Renal cortical epithelial cell (primary cell): ENCODE measurements around the gene CAMK2A. TPM values are rescaled to one million over a fixed set of nuclear protein-coding genes. Genes with fewer than 3 reads are reported as not detected.

ENCODE experiments used
- DNase-seq: peaks from one replicate; pipeline ENCODE4 v3.0.0-alpha.2; 2011; ENCODE audit warnings: low read depth
- total RNA-seq: library from RNA; depleted of rRNA; stranded (reverse); fragments of >200 nt; gene quantifications from 2 replicates; pipeline ENCODE4 v1.2.3, GENCODE V29; 2014

CAMK2A gene
- total RNA-seq = 0.15 TPM in 1 of 2 replicates, not detected in the other

GRCh38 chr5:150289551-150290390 lies at the start of gene CAMK2A:
Gene CAMK2A, minus strand, starts transcription at chr5:150289773. Its CDS starts 148 bp downstream, at chr5:150289625.
- no peak for DNase-seq

DNA sequence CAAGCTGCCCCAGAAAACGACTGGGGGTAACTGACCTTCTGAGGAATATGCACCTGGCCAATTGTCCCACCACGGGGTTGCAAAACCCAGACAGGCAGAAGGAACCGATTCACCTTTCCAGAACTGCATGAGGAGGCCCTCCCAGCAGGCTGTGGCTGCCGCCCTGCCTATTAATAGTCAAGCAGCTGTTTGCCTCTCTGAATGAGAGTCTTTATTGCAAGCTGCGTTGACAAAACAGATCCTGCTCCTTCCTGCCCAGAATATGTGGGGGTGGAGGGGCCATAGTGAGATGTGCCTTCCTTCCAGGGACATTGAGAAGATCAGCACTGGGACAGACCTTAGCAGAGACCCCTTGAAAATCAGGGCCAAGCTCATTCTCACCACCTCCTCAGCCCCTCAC lies 49.6 kb upstream of the CAMK2A start:
- DNase-seq = no peak

- no peak for DNase-seq
These were observed 49.0 kb upstream of the CAMK2A start for GRCh38 chr5:150338546-150338945.

DNA sequence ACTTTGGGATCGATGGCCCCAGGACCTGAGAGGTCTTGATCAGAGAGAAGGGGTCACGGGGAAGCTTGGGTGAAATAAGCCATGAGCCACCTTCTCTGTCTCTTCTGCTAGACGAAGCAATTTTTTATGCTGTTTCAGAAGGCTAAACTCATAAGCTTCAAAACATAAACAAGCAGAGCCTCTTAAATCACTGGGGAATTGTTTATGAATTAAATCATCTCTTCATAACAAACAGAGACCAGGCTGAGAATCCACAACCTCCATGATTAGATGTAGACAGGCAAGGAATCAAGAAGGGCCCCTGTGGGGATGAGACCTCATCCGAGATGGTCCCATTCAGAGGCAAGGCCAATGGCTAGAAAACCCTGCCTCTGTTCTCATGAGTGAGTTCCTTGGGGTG lies 46.2 kb upstream of the CAMK2A start:
- no peak for DNase-seq

DNA sequence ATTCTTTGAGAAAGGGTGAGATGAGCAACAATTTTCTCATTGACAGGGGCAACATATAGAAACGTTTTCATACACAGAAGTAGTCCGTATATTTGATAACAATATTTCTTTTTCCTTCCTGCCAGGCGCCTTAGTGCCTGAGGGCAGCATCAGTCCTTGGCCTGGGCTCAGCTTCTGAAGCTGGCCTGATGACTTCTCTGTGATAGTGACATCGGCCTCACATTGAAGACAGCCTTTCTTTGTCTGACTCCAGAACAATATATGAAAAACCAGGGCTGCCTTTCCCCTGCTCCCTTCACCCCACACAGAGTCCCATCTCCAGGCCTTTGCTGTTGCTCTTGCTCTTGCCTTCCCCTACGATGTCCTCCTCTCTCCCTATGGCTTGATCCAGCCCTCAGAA lies 43.8 kb upstream of the CAMK2A start:
- no peak for DNase-seq

DNA sequence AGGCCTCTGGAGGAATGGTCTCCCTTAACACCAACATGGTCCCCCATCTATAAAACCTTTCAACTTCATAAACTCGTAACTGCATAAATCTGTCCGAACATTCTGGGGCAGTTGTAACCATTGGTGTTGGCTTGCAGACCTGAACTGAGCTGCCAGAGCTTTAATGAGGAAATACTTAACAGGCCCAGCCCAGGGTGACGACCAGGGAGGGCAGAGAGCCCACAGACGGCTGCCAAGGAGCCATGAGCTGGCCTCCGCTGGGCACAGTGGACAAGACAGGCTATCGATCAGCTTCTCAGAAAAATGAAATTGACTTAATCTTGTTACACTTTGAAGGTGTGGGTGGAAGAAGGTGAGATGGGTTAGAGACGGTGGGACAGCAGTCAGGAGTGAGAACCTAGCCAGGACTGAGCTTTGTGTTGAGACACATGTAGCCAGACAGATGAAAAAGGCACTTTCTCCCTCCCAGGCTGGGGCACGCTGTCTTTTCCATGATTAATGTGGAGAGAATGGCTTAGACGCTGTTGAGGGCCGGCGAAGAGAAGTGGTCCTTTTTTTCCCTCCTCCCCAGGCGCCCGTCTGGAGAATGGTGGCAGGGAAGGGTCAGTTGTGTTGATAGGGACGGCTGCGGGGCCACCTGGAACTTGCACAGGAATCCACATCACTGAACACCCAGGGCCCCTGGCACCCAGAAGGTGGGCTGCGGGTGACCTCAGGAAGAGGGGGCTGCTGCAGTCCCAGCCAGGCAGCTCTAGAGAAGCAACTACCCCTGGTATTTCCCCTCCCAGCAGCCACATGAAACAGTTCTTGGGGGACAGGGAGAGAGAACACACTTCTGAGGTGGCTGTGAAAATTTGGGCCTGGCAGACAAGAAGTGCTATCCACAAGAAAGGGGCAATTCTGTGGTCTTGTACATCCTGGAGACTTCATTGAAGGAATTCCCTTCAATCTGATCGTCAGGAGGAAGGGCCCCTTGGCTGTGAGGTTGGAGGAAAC lies 40.6 kb upstream of the CAMK2A start:
- no peak for DNase-seq

GRCh38 chr5:150329038-150329437 lies 39.5 kb upstream of the CAMK2A start:
- DNase-seq = no peak

- DNase-seq = no peak
These were observed 38.9 kb upstream of the CAMK2A start for GRCh38 chr5:150328515-150328914.

DNA sequence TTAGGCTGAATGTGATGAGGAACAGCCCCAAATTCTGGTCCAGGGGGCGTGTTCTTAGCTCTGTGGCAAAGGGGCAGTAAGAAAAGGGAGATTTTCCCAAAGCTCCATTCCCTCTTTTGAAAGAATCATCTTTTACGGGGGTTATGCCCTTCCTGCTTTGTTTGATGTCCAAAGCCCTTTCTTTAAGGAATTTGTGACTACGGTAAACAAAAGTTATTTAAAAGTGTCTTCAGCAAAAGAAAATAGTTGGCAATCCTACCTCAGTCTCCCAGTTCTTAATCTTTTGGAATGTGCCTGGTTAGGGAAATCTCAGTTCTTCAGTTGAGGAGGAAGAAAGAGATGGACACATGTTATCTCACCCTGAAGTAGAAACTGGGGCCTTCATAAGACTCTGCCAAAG lies 37.6 kb upstream of the CAMK2A start:
- DNase-seq = no peak

- no peak for DNase-seq
These were observed 37.1 kb upstream of the CAMK2A start for GRCh38 chr5:150326707-150327106.

DNA sequence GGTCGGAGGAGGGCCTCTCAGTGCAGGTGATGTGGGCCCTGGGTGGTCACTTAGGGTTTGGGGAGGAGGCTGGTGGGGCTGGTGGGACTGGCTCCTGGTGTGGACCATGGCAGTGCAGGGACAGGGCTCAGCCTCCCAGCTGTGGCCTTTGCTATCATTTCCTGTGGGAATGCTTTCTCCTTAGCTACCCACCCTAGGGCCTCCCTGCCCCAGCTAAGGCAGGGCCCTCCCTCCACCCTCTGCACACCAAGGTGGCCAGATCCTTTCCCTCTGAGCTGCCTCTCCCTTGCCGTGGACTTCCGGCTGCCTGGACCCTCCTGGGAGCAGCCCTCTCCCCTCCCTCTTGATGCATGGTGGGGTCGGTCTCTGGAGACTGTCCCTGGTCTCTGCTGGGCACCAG lies 35.9 kb upstream of the CAMK2A start:
- no peak for DNase-seq

- DNase-seq = no peak
These were observed 34.2 kb upstream of the CAMK2A start for GRCh38 chr5:150323819-150324218.

DNA sequence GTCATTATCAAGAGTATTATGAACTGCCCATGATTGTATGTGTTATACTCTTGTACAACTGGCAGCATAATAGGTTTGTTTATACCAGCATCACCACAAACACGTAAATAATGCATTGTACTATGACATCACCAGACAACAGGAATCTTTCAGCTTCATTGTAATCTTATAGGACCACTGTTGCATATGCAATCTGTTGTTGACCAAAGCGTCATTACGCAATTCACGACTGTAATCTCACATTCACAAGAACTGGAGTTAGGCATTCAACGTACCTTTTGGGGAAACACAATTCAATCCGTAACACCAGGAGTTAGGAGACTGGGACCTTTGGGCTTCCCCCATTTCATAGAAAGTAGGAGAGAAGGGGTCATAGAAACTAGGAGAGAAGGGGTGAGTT lies 33.5 kb upstream of the CAMK2A start:
- no peak for DNase-seq

GRCh38 chr5:150322202-150322601 lies 32.6 kb upstream of the CAMK2A start:
- peak; percentile 94 for DNase-seq

- peak; percentile 69 for DNase-seq
These were observed 32.2 kb upstream of the CAMK2A start for GRCh38 chr5:150321784-150322183.

- DNase-seq = no peak
These were observed 31.6 kb upstream of the CAMK2A start for GRCh38 chr5:150321211-150321610.

DNA sequence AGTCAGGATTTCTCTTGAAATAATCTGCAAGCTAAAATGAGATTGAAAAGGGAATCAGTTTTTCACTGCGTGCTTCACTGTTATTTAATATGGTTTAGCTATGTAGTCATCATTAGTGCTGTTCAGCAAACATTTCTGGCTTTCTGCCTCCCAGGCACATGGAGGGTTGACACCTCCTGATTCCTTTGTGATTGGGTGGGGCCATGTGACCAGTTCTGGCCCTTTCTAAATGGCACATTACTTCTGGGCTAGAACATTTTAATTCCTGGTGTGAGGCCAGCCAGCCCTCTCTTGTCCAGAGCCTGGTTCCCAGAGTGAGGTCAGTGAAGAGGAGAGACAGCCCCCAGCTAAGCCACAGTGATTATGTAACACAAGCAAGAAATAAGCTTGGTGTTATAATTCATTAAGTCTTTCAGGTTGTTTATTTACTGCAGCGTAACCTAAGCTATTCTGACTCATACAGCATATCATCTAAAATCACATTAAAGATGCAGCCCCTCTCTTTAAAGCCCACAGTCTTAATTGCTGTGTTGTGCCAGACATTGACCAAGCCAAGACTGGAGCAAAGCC lies 30.6 kb upstream of the CAMK2A start:
- peak; percentile 99 for DNase-seq

DNA sequence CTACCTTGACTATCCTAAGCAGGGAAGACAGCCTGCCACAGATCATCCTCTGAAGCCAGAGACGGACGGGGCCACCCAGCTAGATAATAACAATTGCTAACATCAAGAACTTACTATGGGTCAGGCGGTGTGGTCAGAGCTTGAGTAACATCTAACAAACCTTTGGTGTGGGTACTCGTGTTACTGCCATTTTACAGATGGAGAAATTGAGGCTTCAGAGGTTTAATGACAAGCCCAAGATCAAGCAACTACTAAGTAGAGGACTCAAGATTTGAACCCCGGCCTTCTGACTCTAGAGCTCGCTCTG lies 29.9 kb upstream of the CAMK2A start:
- no peak for DNase-seq

- no peak for DNase-seq
These were observed 29.3 kb upstream of the CAMK2A start for GRCh38 chr5:150318613-150319483.

- DNase-seq = peak; percentile 98
These were observed 27.8 kb upstream of the CAMK2A start for GRCh38 chr5:150317048-150318003.
